AG10803 (cell line): ENCODE results near the gene TBC1D22A.

Source experiments
- DNase-seq: peaks from one replicate; pipeline ENCODE4 v3.0.0; 2010; ENCODE audit warnings: low read depth
- H3K4me3 ChIP-seq: 2 replicates; pipeline ENCODE4 v1.5.1; 2011; ENCODE audit warnings: mild to moderate bottlenecking, low read length, control low read depth
- TF ChIP-seq, protein P1 (sequence below): conservative IDR thresholded peaks from 2 replicates; pipeline ENCODE4 v1.5.1; 2011; ENCODE audit warnings: mild to moderate bottlenecking, low read length, control low read depth, inconsistent platforms

TBC1D22A gene

GRCh38 chr22:47194476-47195155 lies 432.2 kb downstream of the TBC1D22A start:
- DNase-seq, result no peak
- TF ChIP-seq, protein P1, sequence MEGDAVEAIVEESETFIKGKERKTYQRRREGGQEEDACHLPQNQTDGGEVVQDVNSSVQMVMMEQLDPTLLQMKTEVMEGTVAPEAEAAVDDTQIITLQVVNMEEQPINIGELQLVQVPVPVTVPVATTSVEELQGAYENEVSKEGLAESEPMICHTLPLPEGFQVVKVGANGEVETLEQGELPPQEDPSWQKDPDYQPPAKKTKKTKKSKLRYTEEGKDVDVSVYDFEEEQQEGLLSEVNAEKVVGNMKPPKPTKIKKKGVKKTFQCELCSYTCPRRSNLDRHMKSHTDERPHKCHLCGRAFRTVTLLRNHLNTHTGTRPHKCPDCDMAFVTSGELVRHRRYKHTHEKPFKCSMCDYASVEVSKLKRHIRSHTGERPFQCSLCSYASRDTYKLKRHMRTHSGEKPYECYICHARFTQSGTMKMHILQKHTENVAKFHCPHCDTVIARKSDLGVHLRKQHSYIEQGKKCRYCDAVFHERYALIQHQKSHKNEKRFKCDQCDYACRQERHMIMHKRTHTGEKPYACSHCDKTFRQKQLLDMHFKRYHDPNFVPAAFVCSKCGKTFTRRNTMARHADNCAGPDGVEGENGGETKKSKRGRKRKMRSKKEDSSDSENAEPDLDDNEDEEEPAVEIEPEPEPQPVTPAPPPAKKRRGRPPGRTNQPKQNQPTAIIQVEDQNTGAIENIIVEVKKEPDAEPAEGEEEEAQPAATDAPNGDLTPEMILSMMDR, result no peak
- no peak overlapping the region for H3K4me3 ChIP-seq

DNA sequence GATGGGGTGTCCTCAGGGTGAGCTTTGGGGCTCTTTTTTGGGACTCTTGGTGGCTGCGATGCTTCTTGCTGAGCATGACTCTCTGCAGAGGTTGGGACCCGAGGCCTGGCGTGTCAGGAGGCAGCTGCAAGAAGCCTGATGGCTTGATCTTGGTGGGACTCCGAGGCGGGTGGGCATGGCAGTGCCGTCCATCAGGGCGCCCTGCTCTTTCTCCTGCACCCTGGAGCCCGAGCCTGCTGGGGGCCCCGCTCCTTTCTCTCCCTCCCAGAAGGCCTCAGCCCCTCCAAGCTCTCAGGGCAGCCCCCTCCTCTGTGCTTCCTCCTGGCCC lies 432.7 kb downstream of the TBC1D22A start:
- TF ChIP-seq, protein P1, result no peak
- DNase-seq, result no peak
- no peak overlapping the region for H3K4me3 ChIP-seq

GRCh38 chr22:47195484-47196165 lies 433.2 kb downstream of the TBC1D22A start:
- TF ChIP-seq, protein P1, result no peak
- no peak for DNase-seq
- H3K4me3 ChIP-seq, result no peak overlapping the region

GRCh38 chr22:47196166-47196849 lies 433.9 kb downstream of the TBC1D22A start:
- DNase-seq, result no peak
- TF ChIP-seq, protein P1, result no peak
- H3K4me3 ChIP-seq, result no peak overlapping the region

DNA sequence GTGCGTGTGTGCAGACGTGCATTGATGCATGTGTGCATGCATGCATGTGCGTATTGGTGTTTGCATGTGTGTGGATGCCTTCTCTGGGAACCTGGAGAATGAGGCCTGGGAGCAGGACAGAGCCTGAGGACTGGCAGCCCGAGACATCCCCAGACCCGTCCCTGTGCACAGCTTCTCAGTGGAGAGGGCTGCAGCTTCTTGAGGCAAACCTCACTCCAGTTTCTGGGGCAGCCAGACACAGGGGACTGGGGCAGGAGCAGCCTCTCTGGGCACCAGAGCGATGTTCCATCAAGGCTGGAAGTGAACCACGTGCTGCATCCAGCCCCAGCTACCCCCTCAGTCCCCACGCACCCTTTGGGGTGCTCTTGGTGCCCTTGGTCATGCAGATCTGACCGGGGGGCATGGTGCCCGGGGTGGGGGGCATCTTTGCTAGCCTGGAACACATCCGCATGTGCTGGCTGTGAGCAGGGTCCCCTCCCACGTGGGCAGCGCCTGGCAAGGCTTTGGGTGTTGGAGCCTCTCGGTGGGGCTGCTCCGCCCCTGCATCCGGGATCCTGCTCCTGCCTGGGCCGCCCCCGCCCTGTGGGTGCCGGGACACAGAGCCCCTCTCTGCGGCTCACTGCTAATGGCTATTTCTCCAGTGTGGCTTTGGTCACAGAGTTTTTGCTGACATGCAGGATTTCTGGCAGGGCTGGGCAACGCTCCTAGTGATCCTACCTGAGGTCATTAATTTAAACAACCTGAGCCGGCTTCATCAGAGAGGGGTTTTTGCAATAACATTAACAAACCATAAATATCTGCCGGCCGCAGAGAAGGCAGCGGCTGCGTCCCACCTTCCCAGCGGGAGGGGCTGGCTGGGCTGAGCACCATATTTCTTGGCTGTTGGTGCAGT lies 434.7 kb downstream of the TBC1D22A start:
- DNase-seq, result no peak
- TF ChIP-seq, protein P1, result no peak
- H3K4me3 ChIP-seq, result no peak overlapping the region

DNA sequence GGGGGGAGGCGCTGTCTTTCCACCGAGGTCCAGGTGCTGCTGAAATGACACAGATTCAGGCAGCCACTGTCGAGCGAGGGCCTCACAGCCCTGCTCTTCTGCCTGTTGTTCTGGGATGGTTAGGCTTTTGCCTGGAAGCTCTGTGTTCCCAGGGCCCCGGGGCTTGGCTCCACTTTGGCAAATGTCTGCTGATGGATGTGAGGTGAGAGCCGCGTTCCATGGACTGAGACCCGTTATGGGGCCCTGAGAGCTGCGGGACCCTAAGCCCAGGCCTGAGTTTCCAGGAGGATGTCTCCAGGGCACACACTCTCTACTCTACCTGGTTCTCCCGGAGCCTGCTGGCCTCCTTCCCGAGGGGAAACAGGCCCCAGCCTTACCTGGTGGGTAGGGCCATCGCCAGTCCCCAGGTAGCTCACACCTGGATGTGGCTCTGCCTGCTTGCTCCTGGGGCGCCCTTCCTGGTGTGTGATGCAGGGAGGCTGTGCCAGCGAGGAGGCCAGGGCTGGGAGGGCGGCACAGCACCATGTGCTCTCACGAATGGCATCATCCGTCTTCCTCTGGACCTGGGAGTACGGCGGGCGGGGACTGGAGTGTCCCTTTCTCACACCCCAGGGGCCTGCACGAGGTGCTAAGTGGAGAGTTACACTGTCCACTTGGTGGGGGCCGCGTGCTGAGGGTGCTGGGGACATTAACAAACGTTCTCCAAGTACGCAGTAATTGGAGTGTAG lies 435.5 kb downstream of the TBC1D22A start:
- TF ChIP-seq, protein P1, result no peak
- no peak overlapping the region for H3K4me3 ChIP-seq
- no peak for DNase-seq
